ENCODE data around the gene SALL3.

GRCh38 chr18:78992041-78993011, 12.7 kb downstream of the SALL3 start:
- TF ChIP-seq GABPA (IDR thresholded peaks at IDR 0.05; ENCODE audit: low read depth) (no peak), CTCF (IDR thresholded peaks at IDR 0.05; ENCODE audit: insufficient read depth, low read length) (no peak)

Measured in HL-60 (cell line).